Prostate gland (tissue), 2 donors: Measurements from ENCODE around the gene KCNIP3. TPM values are rescaled to one million over a fixed set of nuclear protein-coding genes. Genes with fewer than 3 reads are reported as not detected.
"Not testable (repeated sequence)": the region's sequence is repeated elsewhere in the genome, so short reads cannot be mapped to it uniquely, and the experiment has no call there.

Experiments
- DNase-seq: peaks from one replicate; pipeline ENCODE4 v3.0.0-alpha.2; 2019; ENCODE audit warnings: low spot score
- H3K27ac ChIP-seq, 2 donors: fragments of 200-600 bp; sonication (generic); 2 replicates each; pipeline ENCODE4 v1.5.1; 2017 to 2019
- H3K27me3 ChIP-seq: fragments of 200-600 bp; sonication (generic); replicated peaks from 2 replicates; pipeline ENCODE4 v1.5.1; 2019; ENCODE audit not compliant: insufficient read depth
- H3K36me3 ChIP-seq, 2 donors: fragments of 200-600 bp; sonication (generic); 1 replicate in 1 of 2; 2 replicates in 1 of 2; pipeline versions ENCODE4 v1.5.1 to v1.8.1; 2017 to 2019
- H3K4me1 ChIP-seq: fragments of 200-600 bp; sonication (generic); replicated peaks from 2 replicates; pipeline ENCODE4 v1.5.1; 2019
- H3K4me3 ChIP-seq, 2 donors: fragments of 200-600 bp; sonication (generic); 2 replicates each; pipeline ENCODE4 v1.5.1; 2017 to 2019
- H3K9me3 ChIP-seq: fragments of 200-600 bp; sonication (generic); 2 replicates; pipeline ENCODE4 v1.5.1; 2017
- CTCF ChIP-seq, 4 experiments: fragments of 200-600 bp in 2 of 4; fragments of 450-650 bp in 2 of 4; sonication (generic) in 2 of 4; IDR thresholded peaks; 1 replicate in 3 of 4; 2 replicates in 1 of 4; pipeline ENCODE4 v1.5.1; 2016 to 2019; ENCODE audit warnings: antibody characterized with exemption in 4 of 4, mild to moderate bottlenecking in 2 of 4, moderate library complexity in 2 of 4
- POLR2A ChIP-seq: fragments of 450-650 bp; IDR thresholded peaks from one replicate; pipeline ENCODE4 v1.6.1; 2016; ENCODE audit warnings: antibody characterized with exemption, mild to moderate bottlenecking
- POLR2AphosphoS5 ChIP-seq: sonication (generic); formaldehyde crosslinking; IDR thresholded peaks from one replicate; pipeline ENCODE4 v1.6.1; 2017; ENCODE audit warnings: antibody characterized with exemption
- WGBS: methylation state at CpG from one replicate; pipeline ENCODE4 v1.1.5; 2018; 5-methylcytosine and 5-hydroxymethylcytosine counted together
- intact Hi-C: fragments of 100-400 bp; cut with DNase I; formaldehyde crosslinking; loops from one replicate; pipeline ENCODE4 v1.14.2; 2022
- total RNA-seq, 2 donors: library from RNA; depleted of rRNA; stranded (reverse); fragments of >200 nt; gene quantifications; one replicate each; pipeline ENCODE4 v1.1.0, GENCODE V29; 2016

Gene KCNIP3
- total RNA-seq, 2 donors from 2014 or later = 5.1 to 63.8 TPM

- Histone ChIP-seq H3K4me3 (no peak overlapping the region), H3K4me1 (no peaks in the 10 kb centered on the region), H3K27me3 (no peaks in the 10 kb centered on the region), H3K27ac (no peak overlapping the region), H3K9me3 (no peaks in the 10 kb centered on the region), H3K36me3 (no peaks in the 10 kb centered on the region)
- 91% methylated on average over 12 of the region's 13 CpGs for WGBS
- no peak for DNase-seq
- intact Hi-C loops = no loop called here
- TF ChIP-seq CTCF (IDR thresholded peaks at IDR 0.05) = no peak
- TF ChIP-seq POLR2AphosphoS5 = no peak
- TF ChIP-seq POLR2A = no peak
These were observed 28.7 kb upstream of the KCNIP3 start for GRCh38 chr2:95268211-95269035.

DNA sequence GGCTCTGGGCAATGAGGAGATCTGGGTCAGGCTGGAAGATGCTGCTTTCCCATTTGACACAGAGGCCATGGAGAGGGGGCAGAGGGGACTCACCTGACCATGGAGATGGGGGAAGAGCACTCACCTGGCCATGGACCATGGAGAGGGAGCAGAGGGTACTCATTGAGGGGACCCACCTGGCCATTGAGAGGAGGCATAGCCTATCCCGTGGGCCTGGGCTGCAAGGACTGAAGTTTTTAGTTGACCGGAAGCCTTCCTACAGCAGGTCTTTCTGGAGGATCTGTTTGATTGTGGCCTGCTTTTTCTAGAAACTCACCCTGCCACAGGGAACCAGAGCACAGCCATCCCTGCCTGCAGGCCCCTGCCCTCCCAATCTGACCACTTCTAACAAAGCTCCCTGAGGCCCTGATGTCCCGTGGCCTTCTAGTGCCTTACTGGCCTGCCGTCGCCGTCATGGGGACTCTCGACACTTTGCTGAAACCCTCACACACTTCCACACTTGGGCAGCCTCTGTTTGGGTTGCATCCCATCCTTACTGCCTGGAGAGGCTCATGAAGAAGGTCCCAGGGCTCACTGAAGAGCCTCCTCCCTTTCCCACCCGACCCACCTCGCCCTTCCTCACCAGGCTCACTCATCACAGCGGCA is 28.0 kb upstream of the KCNIP3 start:
- Histone ChIP-seq H3K36me3 (no peaks in the 10 kb centered on the region), H3K27ac (no peak overlapping the region), H3K4me3 (no peak overlapping the region), H3K9me3 (no peaks in the 10 kb centered on the region), H3K4me1 (peaks cover 3% of the 10 kb centered on the region), H3K27me3 (no peaks in the 10 kb centered on the region)
- WGBS = 97% methylated on average over 10 of the region's 10 CpGs
- intact Hi-C loops = no loop called here
- TF ChIP-seq POLR2A (no peak), POLR2AphosphoS5 (no peak), CTCF (IDR thresholded peaks at IDR 0.05) (no peak)
- no peak for DNase-seq

DNA sequence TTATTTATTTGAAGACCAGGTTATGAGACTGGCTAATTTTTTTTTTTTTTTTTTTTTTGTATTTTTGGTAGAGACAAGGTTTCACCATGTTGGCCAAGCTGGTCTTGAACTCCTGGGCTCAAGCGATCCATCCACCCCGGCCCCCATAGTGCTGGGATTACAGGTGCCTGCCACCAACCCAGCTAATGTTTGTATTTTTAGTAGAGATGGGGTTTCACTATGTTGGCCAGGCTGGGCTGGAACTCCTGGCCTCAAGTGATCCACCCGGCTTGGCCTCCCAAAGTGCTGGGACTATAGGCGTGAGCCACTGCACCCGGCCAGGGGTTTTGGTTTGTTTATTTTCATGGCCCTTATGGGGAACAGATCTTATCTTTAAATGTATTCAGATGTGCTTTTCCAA is 27.4 kb upstream of the KCNIP3 start:
- 81% methylated on average over 5 of the region's 5 CpGs for WGBS
- H3K27me3 ChIP-seq, intact Hi-C loops, H3K9me3 ChIP-seq, H3K27ac ChIP-seq, H3K4me1 ChIP-seq, H3K4me3 ChIP-seq, DNase-seq, H3K36me3 ChIP-seq: not testable (repeated sequence)

DNA sequence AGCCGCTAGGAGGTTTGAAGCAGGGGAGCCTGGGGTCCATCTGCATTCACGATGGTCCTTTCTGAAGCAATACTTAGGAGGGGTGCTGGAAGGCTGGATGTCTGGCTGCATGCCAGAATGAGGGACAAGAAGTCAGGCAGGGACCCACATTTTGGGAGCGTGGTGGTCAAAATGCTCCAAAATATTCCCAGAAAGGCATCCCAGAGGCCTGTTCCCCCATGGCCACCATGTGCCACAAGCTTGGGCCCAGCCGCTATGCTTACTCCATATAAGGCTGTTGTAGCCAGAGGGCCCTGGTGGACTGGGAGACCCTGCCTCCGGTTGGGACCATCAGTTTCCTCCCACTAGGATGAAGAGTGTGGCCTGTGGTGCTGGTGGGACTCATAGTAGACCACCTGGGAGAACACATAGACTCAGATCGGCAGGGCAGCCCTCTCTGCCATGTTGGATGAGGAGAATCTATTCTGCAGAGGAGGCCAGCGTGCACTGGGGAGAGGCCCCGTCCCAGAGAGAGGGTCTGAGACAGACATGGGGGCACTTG is 26.5 kb upstream of the KCNIP3 start:
- peak; percentile 3 for DNase-seq
- H3K4me1 ChIP-seq = peaks cover 4% of the 10 kb centered on the region
- no peaks in the 10 kb centered on the region for H3K27me3 ChIP-seq
- no peaks in the 10 kb centered on the region for H3K36me3 ChIP-seq
- 94% methylated on average over 8 of the region's 8 CpGs for WGBS
- no peaks in the 10 kb centered on the region for H3K9me3 ChIP-seq
- intact Hi-C loops = no loop called here
- H3K4me3 ChIP-seq = no peak overlapping the region
- H3K27ac ChIP-seq = no peak overlapping the region
- TF ChIP-seq CTCF (IDR thresholded peaks at IDR 0.05) (no peak), POLR2A (no peak), POLR2AphosphoS5 (no peak)

DNA sequence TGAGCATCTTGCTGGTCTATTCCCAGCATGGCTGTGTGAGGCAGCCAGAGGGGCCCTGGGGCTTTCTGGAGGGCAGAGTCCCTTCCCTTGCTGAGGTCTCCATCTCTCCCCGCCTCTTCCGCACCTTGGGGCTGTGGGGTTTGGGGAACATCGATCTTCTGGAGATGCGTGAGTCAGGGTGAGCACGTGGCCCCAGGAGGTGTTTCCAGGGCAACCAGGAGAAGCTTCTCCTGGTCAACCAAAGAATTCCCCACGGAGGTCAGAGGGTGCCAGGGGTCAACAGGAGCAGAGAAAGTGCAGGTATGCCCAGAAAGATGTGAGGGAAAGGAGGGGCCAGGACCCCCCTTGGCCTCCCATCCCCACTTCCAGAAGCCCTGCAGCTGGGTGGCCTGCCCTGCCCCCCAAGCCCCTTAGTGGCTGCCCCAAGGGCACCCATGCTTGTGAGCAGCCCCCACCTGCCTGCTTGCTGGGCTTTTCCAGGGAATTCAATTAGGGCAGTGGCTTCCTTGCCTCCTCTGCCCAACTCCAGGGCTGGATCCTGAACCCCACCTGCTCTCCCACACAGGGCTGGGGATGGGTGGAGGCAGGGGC is 25.7 kb upstream of the KCNIP3 start:
- WGBS = 77% methylated on average over 6 of the region's 6 CpGs
- H3K27ac ChIP-seq = no peak overlapping the region
- H3K4me1 ChIP-seq = peaks cover 4% of the 10 kb centered on the region
- H3K9me3 ChIP-seq = no peaks in the 10 kb centered on the region
- H3K36me3 ChIP-seq = no peaks in the 10 kb centered on the region
- H3K27me3 ChIP-seq = no peaks in the 10 kb centered on the region
- intact Hi-C loops = no loop called here
- DNase-seq = peak; percentile 1
- H3K4me3 ChIP-seq = no peak overlapping the region
- no peak for TF ChIP-seq CTCF (IDR thresholded peaks at IDR 0.05)
- no peak for TF ChIP-seq POLR2AphosphoS5
- no peak for TF ChIP-seq POLR2A
